ENCODE data around the gene SSBP4. TPM values are rescaled to one million over a fixed set of nuclear protein-coding genes. Genes with fewer than 3 reads are reported as not detected.

SSBP4 gene
- total RNA-seq (2012; rRNA removed) (13.3 and 14.9 TPM in 2 replicates), polyA plus RNA-seq (2012; rRNA removed) (39.7 and 48.1 TPM in 2 replicates), Bru-seq, nascent RNA (percentile 75 among the genes with signal in this experiment), BruChase-seq, experiment 1, labeled RNA remaining after a 6-hour chase (percentile 77 among the genes with signal in this experiment), BruChase-seq, experiment 2, labeled RNA remaining after a 2-hour chase (percentile 82 among the genes with signal in this experiment)
- 36.0 and 75.3 TPM in 2 replicates for polyA plus RNA-seq (2012; cell fraction: cytosol; rRNA removed)
- polyA plus RNA-seq (2012; cell fraction: nucleus; rRNA removed; ENCODE audit: low replicate concordance), result 110 and 323 TPM in 2 replicates
- long read RNA-seq, transcript SSBP4-202 (17 exons, 1,721 nt), result major isoform, 18 of 95 reads
- long read RNA-seq, partial matches to known transcripts, result 11 of 95 reads
- long read RNA-seq, other reads (novel, unspliced or antisense), result 62 of 95 reads

DNA sequence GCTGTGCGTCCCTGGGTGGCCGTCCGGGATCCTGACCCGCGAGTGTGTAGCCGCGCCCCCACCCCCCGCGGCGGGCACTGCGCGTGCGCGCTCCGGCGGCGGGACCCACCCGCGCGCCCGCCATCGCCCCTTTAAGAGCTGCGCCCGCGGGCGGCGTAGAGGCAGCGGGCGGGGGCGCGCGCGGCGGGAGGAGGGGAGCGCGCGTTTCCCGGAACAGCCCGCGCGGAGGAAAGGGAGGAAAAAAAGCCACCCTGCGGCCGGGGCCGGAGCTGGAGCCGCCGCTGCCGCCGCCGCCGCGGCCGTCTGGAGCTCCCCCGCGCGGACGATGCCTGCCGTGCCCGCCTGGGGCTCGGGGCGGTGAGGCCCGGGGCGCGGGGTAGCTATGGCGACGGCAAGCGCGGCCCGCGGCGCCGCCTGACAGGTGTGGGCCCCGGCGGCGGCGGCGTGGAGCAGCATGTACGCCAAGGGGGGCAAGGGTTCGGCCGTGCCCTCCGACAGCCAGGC lies at the start of gene SSBP4:
Gene SSBP4 (plus strand): TSS at position 204 of the 504 bp plus-strand sequence. CDS start 251 bp downstream, at position 455.
- Histone ChIP-seq H3K79me1 (ENCODE audit: low read depth in 1 of 2, low read length in 2 of 2) (peaks cover 0 to 52% of the 10 kb centered on the region in 2 experiments), H2BK5ac (ENCODE audit: low read depth, low read length, poor library complexity, severe bottlenecking) (peak within 1 kb of the TSS; percentile 71), H4K8ac (ENCODE audit: low read depth in 2 of 2, low read length in 2 of 2) (peak within 1 kb of the TSS; percentile 88 to 100), H2AK5ac (ENCODE audit: low read depth, low read length) (peak within 1 kb of the TSS; percentile 94), H2BK15ac (ENCODE audit: low read depth, low read length) (peak within 1 kb of the TSS; percentile 87; the same call in 1 of the 3 replicates), H3K4ac (ENCODE audit: low read depth, low read length) (peak within 1 kb of the TSS; percentile 96), H3K36me3 (ENCODE audit: control insufficient read depth, insufficient read depth, low read length) (no peaks in the 10 kb centered on the region), H3K23ac (ENCODE audit: low read depth, low read length) (peak within 1 kb of the TSS; percentile 86), H4K20me1 (ENCODE audit: insufficient read depth, low read length) (peaks cover 39% of the 10 kb centered on the region), H3K4me2 (ENCODE audit: low read depth, low read length) (peak within 1 kb of the TSS; percentile 81), H3K27ac (ENCODE audit: insufficient read depth, low read length) (peak within 1 kb of the TSS; percentile 90), H4K91ac (ENCODE audit: insufficient read depth, low read depth, low read length) (peak within 1 kb of the TSS; percentile 91), H3K9ac (ENCODE audit: low read depth, low read length) (peak within 1 kb of the TSS; percentile 74), H3K4me1 (ENCODE audit: control insufficient read depth, insufficient read depth, low read length) (peaks cover 37% of the 10 kb centered on the region), H3K4me3 (ENCODE audit: insufficient read depth, low read depth, low read length) (peak within 1 kb of the TSS; percentile 68), H2AK9ac (replicated peaks; ENCODE audit: low read depth, low read length, poor library complexity) (peak within 1 kb of the TSS; percentile 99), H2BK20ac (ENCODE audit: low read depth, low read length) (peak within 1 kb of the TSS; percentile 79; the same call in 1 of the 2 replicates), H3K27me3 (ENCODE audit: control insufficient read depth, insufficient read depth, low read length) (no peaks in the 10 kb centered on the region), H4K5ac (ENCODE audit: low read depth, low read length) (peak within 1 kb of the TSS; percentile 29), H3K56ac (ENCODE audit: extremely low read depth, insufficient read depth, low read length) (peak within 1 kb of the TSS; percentile 17; the same call in 1 of the 2 replicates), H2AFZ (replicated peaks; ENCODE audit: low read length, poor library complexity) (peak within 1 kb of the TSS; percentile 97), H3K14ac (replicated peaks; ENCODE audit: low read depth, low read length) (peak within 1 kb of the TSS; percentile 79), H2BK120ac (ENCODE audit: low read depth, low read length) (peak within 1 kb of the TSS; percentile 86), H3K9me3 (ENCODE audit: control insufficient read depth, insufficient read depth, low read length) (no peaks in the 10 kb centered on the region), H3K18ac (ENCODE audit: low read depth, low read length) (peak within 1 kb of the TSS; percentile 22; the same call in 1 of the 2 replicates), H3K9me1 (ENCODE audit: insufficient read depth, low read length) (peaks cover 16% of the 10 kb centered on the region; the same call in 1 of the 2 replicates)
- DNase-seq, result peak; percentile 70
- ATAC-seq (ENCODE audit: low read depth), result peak; percentile 38
- CTCF ChIA-PET, result interaction anchor here (0.8 to 1.2 kb wide), 4 partner anchors 34 to 141 kb away, joined by 3 to 4 read pairs (median 4); partner anchors contain the start of gene GDF15
- BruUV-seq (replicated peaks), result no TSS peak
- intact Hi-C loops (cut with micrococcal nuclease), result loop anchor here (5.0 to 10.0 kb wide), 2 partner anchors 142 to 214 kb away; partner anchors contain the start of gene RAB3A
- POLR2A ChIA-PET (ENCODE audit: unreplicated experiment), result no interaction called here
- 0% methylated on average over 25 of the region's 80 CpGs; no CpG with 5 or more reads in 1 of the 2 experiments for WGBS, 2 experiments (ENCODE audit: extremely low coverage in 2 of 2, insufficient read length in 1 of 2)
- dilution Hi-C loops (cut with HindIII; ENCODE audit: low sequenced_read_pairs, unreplicated experiment), result no loop called here
- in situ Hi-C loops (cut with MboI; ENCODE audit: low sequenced_read_pairs), result loop anchor here (10.0 kb wide), 2 partner anchors 224 to 304 kb away; partner anchors contain the start of gene MPV17L2
- TF ChIP-seq MAFK (IDR thresholded peaks at IDR 0.05; ENCODE audit: low read depth, low read length) (no peak), RFX5 (IDR thresholded peaks at IDR 0.05; ENCODE audit: low read depth, low read length) (no peak), FOS (IDR thresholded peaks at IDR 0.05; ENCODE audit: low read depth, low read length) (no peak), BHLHE40 (IDR thresholded peaks at IDR 0.05; ENCODE audit: low read depth, low read length) (no peak), RAD21 (IDR thresholded peaks at IDR 0.05; ENCODE audit: low read length) (peak; percentile 24), MAZ (IDR thresholded peaks at IDR 0.05; ENCODE audit: borderline replicate concordance, low read depth, low read length) (peak; percentile 82; the same call in 1 of the 2 replicates), MXI1 (IDR thresholded peaks at IDR 0.05; ENCODE audit: borderline replicate concordance, low read depth, low read length) (peak; percentile 85; the same call in 1 of the 2 replicates), CEBPB (IDR thresholded peaks at IDR 0.05; ENCODE audit: low read depth, low read length) (no peak), POLR2A (IDR thresholded peaks at IDR 0.05; ENCODE audit: low read depth, low read length) (peak; percentile 38), SMC3 (IDR thresholded peaks at IDR 0.05; ENCODE audit: low read depth, low read length) (peak; percentile 6; the same call in 1 of the 2 replicates)
- TF ChIP-seq, protein P1, sequence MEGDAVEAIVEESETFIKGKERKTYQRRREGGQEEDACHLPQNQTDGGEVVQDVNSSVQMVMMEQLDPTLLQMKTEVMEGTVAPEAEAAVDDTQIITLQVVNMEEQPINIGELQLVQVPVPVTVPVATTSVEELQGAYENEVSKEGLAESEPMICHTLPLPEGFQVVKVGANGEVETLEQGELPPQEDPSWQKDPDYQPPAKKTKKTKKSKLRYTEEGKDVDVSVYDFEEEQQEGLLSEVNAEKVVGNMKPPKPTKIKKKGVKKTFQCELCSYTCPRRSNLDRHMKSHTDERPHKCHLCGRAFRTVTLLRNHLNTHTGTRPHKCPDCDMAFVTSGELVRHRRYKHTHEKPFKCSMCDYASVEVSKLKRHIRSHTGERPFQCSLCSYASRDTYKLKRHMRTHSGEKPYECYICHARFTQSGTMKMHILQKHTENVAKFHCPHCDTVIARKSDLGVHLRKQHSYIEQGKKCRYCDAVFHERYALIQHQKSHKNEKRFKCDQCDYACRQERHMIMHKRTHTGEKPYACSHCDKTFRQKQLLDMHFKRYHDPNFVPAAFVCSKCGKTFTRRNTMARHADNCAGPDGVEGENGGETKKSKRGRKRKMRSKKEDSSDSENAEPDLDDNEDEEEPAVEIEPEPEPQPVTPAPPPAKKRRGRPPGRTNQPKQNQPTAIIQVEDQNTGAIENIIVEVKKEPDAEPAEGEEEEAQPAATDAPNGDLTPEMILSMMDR (conservative IDR thresholded peaks at IDR 0.05; ENCODE audit: low read depth, low read length), result peak; percentile 50
- TF ChIP-seq, protein P2, sequence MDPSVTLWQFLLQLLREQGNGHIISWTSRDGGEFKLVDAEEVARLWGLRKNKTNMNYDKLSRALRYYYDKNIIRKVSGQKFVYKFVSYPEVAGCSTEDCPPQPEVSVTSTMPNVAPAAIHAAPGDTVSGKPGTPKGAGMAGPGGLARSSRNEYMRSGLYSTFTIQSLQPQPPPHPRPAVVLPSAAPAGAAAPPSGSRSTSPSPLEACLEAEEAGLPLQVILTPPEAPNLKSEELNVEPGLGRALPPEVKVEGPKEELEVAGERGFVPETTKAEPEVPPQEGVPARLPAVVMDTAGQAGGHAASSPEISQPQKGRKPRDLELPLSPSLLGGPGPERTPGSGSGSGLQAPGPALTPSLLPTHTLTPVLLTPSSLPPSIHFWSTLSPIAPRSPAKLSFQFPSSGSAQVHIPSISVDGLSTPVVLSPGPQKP (IDR thresholded peaks at IDR 0.05; ENCODE audit: borderline replicate concordance, low read depth, low read length), result no peak
